GM19043 (cell line): ENCODE data around the gene DERA.
"Not testable (repeated sequence)": the region's sequence is repeated elsewhere in the genome, so short reads cannot be mapped to it uniquely, and the experiment has no call there.

ENCODE experiments used
- ATAC-seq: cut with Tn5 transposase; IDR thresholded peaks from one replicate; pipeline ENCODE4 v1.9.1; 2021; ENCODE audit warnings: low read depth; ENCODE audit not compliant: unreplicated experiment

Gene DERA

GRCh38 chr12:16057351-16057751 lies 146.2 kb downstream of the DERA start:
- ATAC-seq = not testable (repeated sequence)

GRCh38 chr12:16062611-16063010 lies 151.5 kb downstream of the DERA start:
- no peak for ATAC-seq

GRCh38 chr12:16063726-16064125 lies 152.6 kb downstream of the DERA start:
- ATAC-seq = no peak

- ATAC-seq = no peak
Observed at GRCh38 chr12:16070113-16070512, 159.0 kb downstream of the DERA start.

GRCh38 chr12:16072678-16073077 lies 161.5 kb downstream of the DERA start:
- no peak for ATAC-seq

- ATAC-seq = no peak
Observed at GRCh38 chr12:16074894-16075293, 163.8 kb downstream of the DERA start.

- ATAC-seq = no peak
Observed at GRCh38 chr12:16075887-16076286, 164.8 kb downstream of the DERA start.

GRCh38 chr12:16076557-16076956 lies 165.4 kb downstream of the DERA start:
- peak; percentile 63 for ATAC-seq

- peak; percentile 42 for ATAC-seq
Observed at GRCh38 chr12:16076970-16077522, 165.9 kb downstream of the DERA start.

GRCh38 chr12:16086462-16086861 lies 175.3 kb downstream of the DERA start:
- ATAC-seq = no peak

- ATAC-seq = no peak
Observed at GRCh38 chr12:16086942-16087341, 175.8 kb downstream of the DERA start.
